Liver (tissue), 9 donors: ENCODE measurements around the gene LHFPL6. TPM values are rescaled to one million over a fixed set of nuclear protein-coding genes. Genes with fewer than 3 reads are reported as not detected.
"Not testable (repeated sequence)": the region's sequence is repeated elsewhere in the genome, so short reads cannot be mapped to it uniquely, and the experiment has no call there.

ENCODE experiments used
- DNase-seq: peaks from one replicate; pipeline ENCODE4 v3.0.0-alpha.2; 2017; ENCODE audit warnings: low spot score
- H3K27ac ChIP-seq, 2 donors: one replicate each; pipeline ENCODE4 v1.7.0; 2013; ENCODE audit warnings: inconsistent platforms in 2 of 2, low read length in 2 of 2, control low read depth in 1 of 2, low read depth in 1 of 2, mild to moderate bottlenecking in 1 of 2
- H3K27me3 ChIP-seq, 4 donors: one replicate each; pipeline versions ENCODE4 v1.6.1 to v1.7.0; 2013; ENCODE audit warnings: low read length in 3 of 4, inconsistent platforms in 1 of 4, mild to moderate bottlenecking in 1 of 4, moderate library complexity in 1 of 4; ENCODE audit not compliant: control insufficient read depth in 4 of 4, insufficient read depth in 4 of 4
- H3K36me3 ChIP-seq, 4 donors: one replicate each; pipeline versions ENCODE4 v1.6.1 to v1.7.0; 2013; ENCODE audit warnings: low read length in 3 of 4, mild to moderate bottlenecking in 3 of 4, low read depth in 1 of 4, moderate library complexity in 1 of 4; ENCODE audit not compliant: control insufficient read depth in 4 of 4, insufficient read depth in 3 of 4
- H3K4me1 ChIP-seq, 4 donors: one replicate each; pipeline versions ENCODE4 v1.6.1 to v1.7.0; 2013; ENCODE audit warnings: low read length in 3 of 4, mild to moderate bottlenecking in 3 of 4, moderate library complexity in 1 of 4; ENCODE audit not compliant: control insufficient read depth in 4 of 4, insufficient read depth in 4 of 4
- H3K4me3 ChIP-seq, 3 donors: one replicate each; pipeline versions ENCODE4 v1.6.1 to v1.7.0; 2013; ENCODE audit warnings: low read length in 3 of 3, control low read depth in 1 of 3, low read depth in 1 of 3, mild to moderate bottlenecking in 1 of 3
- H3K9ac ChIP-seq, 2 donors: one replicate each; pipeline ENCODE4 v1.7.0; 2013; ENCODE audit warnings: low read length in 2 of 2, mild to moderate bottlenecking in 2 of 2, moderate library complexity in 2 of 2, control low read depth in 1 of 2, low read depth in 1 of 2
- H3K9me3 ChIP-seq, 4 donors: one replicate each; pipeline versions ENCODE4 v1.6.1 to v1.7.0; 2013; ENCODE audit warnings: low read length in 3 of 4; ENCODE audit not compliant: control insufficient read depth in 4 of 4
- EGR1 ChIP-seq, 2 donors: IDR thresholded peaks; 2 replicates each; pipeline ENCODE4 v1.6.1; 2016 to 2018; ENCODE audit warnings: antibody characterized with exemption in 2 of 2, low read depth in 2 of 2
- GABPA ChIP-seq, 2 donors: IDR thresholded peaks in 1 of 2; conservative IDR thresholded peaks in 1 of 2; 2 replicates each; pipeline ENCODE4 v1.6.1; 2016; ENCODE audit warnings: antibody characterized with exemption in 2 of 2, mild to moderate bottlenecking in 1 of 2, moderate library complexity in 1 of 2
- HNF4A ChIP-seq, 2 donors: conservative IDR thresholded peaks; 2 replicates each; pipeline ENCODE4 v1.6.1; 2016; ENCODE audit warnings: antibody characterized with exemption in 2 of 2, mild to moderate bottlenecking in 2 of 2
- JUND ChIP-seq, 2 donors: IDR thresholded peaks; 2 replicates each; pipeline ENCODE4 v1.6.1; 2016; ENCODE audit warnings: antibody characterized with exemption in 2 of 2
- NR2F2 ChIP-seq: IDR thresholded peaks from 2 replicates; pipeline ENCODE4 v1.6.1; 2016; ENCODE audit warnings: antibody characterized with exemption
- RXRA ChIP-seq, 2 donors: IDR thresholded peaks; 2 replicates each; pipeline ENCODE4 v1.6.1; 2017 to 2018; ENCODE audit warnings: antibody characterized with exemption in 2 of 2, mild to moderate bottlenecking in 1 of 2
- TAF1 ChIP-seq: conservative IDR thresholded peaks from 2 replicates; pipeline ENCODE4 v1.6.1; 2016; ENCODE audit warnings: antibody characterized with exemption, mild to moderate bottlenecking
- YY1 ChIP-seq: IDR thresholded peaks from 2 replicates; pipeline ENCODE4 v1.6.1; 2016; ENCODE audit warnings: antibody characterized with exemption, mild to moderate bottlenecking
- WGBS: extraction: QIAGEN DNeasy Blood & Tissue Kit; methylation state at CpG from one replicate; pipeline ENCODE4 v1.1.7; 2013; 5-methylcytosine and 5-hydroxymethylcytosine counted together
- polyA plus RNA-seq, 2 donors: library from polyadenylated mRNA; stranded (reverse) in 1 of 2; unstranded in 1 of 2; fragments of 200-250 nt in 1 of 2; fragments of >200 nt in 1 of 2; fragmentation: Nextera tagmentation in 1 of 2; extraction: Ambion mirVana in 1 of 2; gene quantifications; one replicate each; pipeline versions ENCODE4 v1.2.1 to v1.2.3, GENCODE V29; 2013 to 2015
- total RNA-seq, 2 donors: library from RNA; depleted of rRNA; stranded (reverse); fragments of >200 nt; gene quantifications; one replicate each; pipeline ENCODE4 v1.2.3, GENCODE V29; 2014
- TF ChIP-seq, protein P1 (sequence below): IDR thresholded peaks from 2 replicates; pipeline ENCODE4 v1.6.1; 2016; ENCODE audit warnings: antibody characterized with exemption, mild to moderate bottlenecking
- TF ChIP-seq, protein P2 (sequence below): IDR thresholded peaks from 2 replicates; pipeline ENCODE4 v1.6.1; 2016; ENCODE audit warnings: antibody characterized with exemption
- donor health status: healthy.
- donor health status: healthy.
- donor health status: healthy.
- donor health status: healthy.
- donor health status: healthy.

Gene LHFPL6
- total and polyA plus RNA-seq, 4 donors = 2.6 to 8.3 (median 5.5) TPM

DNA sequence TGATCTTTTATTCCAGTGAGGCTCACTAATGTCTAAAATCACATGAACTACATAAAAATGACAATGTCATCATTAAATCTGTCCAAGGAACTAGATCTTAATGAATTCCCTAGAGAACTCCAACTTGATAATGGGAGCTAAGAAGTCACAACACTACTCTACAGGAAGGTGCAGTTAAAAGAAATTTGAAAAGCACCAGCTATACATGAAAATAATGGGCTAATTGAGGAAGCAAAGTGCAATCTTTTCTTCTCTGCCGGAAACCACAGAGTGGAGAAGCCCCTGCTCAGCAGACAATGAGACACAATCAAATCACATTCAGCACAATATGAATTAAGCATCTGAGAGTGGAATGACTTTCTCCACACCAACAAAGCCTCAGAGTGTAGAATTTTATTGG is 261.7 kb downstream of the LHFPL6 start (continued):
- TF ChIP-seq, protein P1, sequence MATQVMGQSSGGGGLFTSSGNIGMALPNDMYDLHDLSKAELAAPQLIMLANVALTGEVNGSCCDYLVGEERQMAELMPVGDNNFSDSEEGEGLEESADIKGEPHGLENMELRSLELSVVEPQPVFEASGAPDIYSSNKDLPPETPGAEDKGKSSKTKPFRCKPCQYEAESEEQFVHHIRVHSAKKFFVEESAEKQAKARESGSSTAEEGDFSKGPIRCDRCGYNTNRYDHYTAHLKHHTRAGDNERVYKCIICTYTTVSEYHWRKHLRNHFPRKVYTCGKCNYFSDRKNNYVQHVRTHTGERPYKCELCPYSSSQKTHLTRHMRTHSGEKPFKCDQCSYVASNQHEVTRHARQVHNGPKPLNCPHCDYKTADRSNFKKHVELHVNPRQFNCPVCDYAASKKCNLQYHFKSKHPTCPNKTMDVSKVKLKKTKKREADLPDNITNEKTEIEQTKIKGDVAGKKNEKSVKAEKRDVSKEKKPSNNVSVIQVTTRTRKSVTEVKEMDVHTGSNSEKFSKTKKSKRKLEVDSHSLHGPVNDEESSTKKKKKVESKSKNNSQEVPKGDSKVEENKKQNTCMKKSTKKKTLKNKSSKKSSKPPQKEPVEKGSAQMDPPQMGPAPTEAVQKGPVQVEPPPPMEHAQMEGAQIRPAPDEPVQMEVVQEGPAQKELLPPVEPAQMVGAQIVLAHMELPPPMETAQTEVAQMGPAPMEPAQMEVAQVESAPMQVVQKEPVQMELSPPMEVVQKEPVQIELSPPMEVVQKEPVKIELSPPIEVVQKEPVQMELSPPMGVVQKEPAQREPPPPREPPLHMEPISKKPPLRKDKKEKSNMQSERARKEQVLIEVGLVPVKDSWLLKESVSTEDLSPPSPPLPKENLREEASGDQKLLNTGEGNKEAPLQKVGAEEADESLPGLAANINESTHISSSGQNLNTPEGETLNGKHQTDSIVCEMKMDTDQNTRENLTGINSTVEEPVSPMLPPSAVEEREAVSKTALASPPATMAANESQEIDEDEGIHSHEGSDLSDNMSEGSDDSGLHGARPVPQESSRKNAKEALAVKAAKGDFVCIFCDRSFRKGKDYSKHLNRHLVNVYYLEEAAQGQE = no peak

DNA sequence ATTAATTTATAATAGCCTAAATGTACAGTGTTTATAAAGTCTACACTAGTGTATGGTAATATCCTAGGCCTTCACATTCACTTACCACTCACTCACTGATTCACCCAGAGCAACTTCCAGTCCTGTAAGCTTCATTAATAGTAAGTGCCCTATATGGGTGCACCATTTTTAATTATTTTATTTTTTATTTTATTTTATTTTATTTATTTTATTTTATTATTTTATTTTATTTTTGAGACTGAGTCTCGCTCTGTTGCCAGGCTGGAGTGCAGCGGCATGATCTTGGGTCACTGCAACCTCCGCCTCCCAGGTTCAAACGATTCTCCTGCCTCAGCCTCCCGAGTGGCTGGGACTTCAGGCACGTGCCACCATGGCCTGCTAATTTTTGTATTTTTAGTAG is 264.9 kb downstream of the LHFPL6 start:
- not testable (repeated sequence) for DNase-seq, H3K9me3 ChIP-seq, H3K4me1 ChIP-seq, H3K27ac ChIP-seq, H3K27me3 ChIP-seq, H3K9ac ChIP-seq, H3K4me3 ChIP-seq, H3K36me3 ChIP-seq
- WGBS = 92% methylated on average over 6 of the region's 6 CpGs

DNA sequence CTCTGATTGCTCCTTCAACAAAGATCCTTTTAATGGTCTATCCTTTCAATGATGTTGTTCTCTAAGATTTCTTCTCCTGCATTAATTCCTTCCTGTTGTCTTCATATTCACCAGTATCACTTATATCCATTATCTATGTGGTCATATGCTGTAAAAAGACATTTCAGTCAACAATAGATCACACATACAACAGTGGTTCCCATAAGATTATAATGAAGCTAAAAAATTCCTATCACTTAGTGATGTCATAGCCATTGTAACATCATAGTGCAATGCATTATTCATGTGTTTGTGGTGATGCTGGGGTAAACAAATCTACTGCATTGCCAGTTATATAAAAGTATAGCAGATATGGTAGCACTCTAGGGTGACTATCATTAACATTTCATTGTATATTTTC is 266.1 kb downstream of the LHFPL6 start:
- peaks cover 0 to 4% (median 0%) of the 10 kb centered on the region in 4 donors for H3K27me3 ChIP-seq
- TF ChIP-seq HNF4A (conservative IDR thresholded peaks at IDR 0.05) (no peak), RXRA (IDR thresholded peaks at IDR 0.05) (no peak)
- no peaks in the 10 kb centered on the region for H3K9me3 ChIP-seq
- no peak for DNase-seq
- no peaks in the 10 kb centered on the region for H3K4me1 ChIP-seq
- H3K27ac ChIP-seq = no peak overlapping the region
- no peak overlapping the region for H3K4me3 ChIP-seq
- no peak overlapping the region for H3K9ac ChIP-seq
- H3K36me3 ChIP-seq = no peaks in the 10 kb centered on the region

DNA sequence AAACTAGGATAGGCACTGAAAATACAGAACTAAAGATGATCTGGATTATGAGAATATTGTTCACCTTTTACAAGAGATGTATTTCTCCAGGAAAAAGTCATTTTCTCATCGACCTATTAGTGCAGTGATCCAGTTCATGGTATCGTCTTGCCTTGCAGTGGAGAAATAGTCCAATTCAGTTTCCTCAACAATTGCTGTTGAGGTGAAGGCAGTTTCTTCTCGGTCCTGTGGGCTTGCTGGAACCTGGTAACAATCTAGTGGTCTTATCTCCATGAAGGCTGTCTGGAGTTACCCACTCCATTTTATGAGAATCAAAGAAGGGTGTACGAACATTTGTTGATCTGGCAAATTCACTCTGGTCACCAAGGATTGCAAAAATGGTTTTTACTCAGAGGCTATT is 266.8 kb downstream of the LHFPL6 start:
- H3K4me1 ChIP-seq = no peaks in the 10 kb centered on the region
- 61% methylated on average over 4 of the region's 4 CpGs for WGBS
- H3K27me3 ChIP-seq = peaks cover 0 to 4% (median 0%) of the 10 kb centered on the region in 4 donors
- H3K36me3 ChIP-seq = no peaks in the 10 kb centered on the region
- no peak for DNase-seq
- no peaks in the 10 kb centered on the region for H3K9me3 ChIP-seq
- H3K27ac ChIP-seq = no peak overlapping the region
- no peak overlapping the region for H3K4me3 ChIP-seq
- TF ChIP-seq RXRA (IDR thresholded peaks at IDR 0.05) (no peak), YY1 (no peak), TAF1 (no peak), JUND (IDR thresholded peaks at IDR 0.05) (no peak), GABPA (IDR thresholded peaks at IDR 0.05 in 1 of 2, conservative IDR thresholded peaks at IDR 0.05 in 1 of 2) (no peak), NR2F2 (no peak), EGR1 (IDR thresholded peaks at IDR 0.05; ENCODE audit: low read depth in 2 of 2) (no peak)
- TF ChIP-seq, protein P2, sequence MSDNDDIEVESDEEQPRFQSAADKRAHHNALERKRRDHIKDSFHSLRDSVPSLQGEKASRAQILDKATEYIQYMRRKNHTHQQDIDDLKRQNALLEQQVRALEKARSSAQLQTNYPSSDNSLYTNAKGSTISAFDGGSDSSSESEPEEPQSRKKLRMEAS = no peak
- no peak overlapping the region for H3K9ac ChIP-seq
